Skeletal muscle satellite cell (primary cell): Measurements from ENCODE around the gene RABGAP1.

Experiments
- H3K27me3 ChIP-seq: 2 replicates; pipeline ENCODE4 v1.7.0; 2013; ENCODE audit warnings: low read length; ENCODE audit not compliant: control insufficient read depth, insufficient read depth
- H3K36me3 ChIP-seq: 2 replicates; pipeline ENCODE4 v1.7.0; 2013; ENCODE audit warnings: mild to moderate bottlenecking, control low read depth, low read length; ENCODE audit not compliant: insufficient read depth
- H3K4me1 ChIP-seq: 2 replicates; pipeline ENCODE4 v1.7.0; 2013; ENCODE audit warnings: low read length; ENCODE audit not compliant: control insufficient read depth, insufficient read depth
- H3K4me2 ChIP-seq: 2 replicates; pipeline ENCODE4 v1.7.0; 2013; ENCODE audit warnings: mild to moderate bottlenecking, low read length
- H3K4me3 ChIP-seq: 2 replicates; pipeline ENCODE4 v1.7.0; 2013; ENCODE audit warnings: low read length
- H3K9ac ChIP-seq: 2 replicates; pipeline ENCODE4 v1.7.0; 2013; ENCODE audit warnings: mild to moderate bottlenecking, low read depth, low read length, moderate library complexity
- H3K9me3 ChIP-seq: replicated peaks from 2 replicates; pipeline ENCODE4 v1.7.0; 2013; ENCODE audit warnings: mild to moderate bottlenecking, control low read depth, low read length

The RABGAP1 gene

GRCh38 chr9:122929796-122930354 lies 10.9 kb upstream of the RABGAP1 start:
- Histone ChIP-seq H3K27me3 (no peaks in the 10 kb centered on the region), H3K9me3 (no peaks in the 10 kb centered on the region), H3K4me3 (peak overlapping the region; percentile 81)

GRCh38 chr9:122930541-122931225 lies 10.1 kb upstream of the RABGAP1 start:
- H3K4me3 ChIP-seq, result peak overlapping the region; percentile 81
- H3K9ac ChIP-seq, result peak overlapping the region; percentile 93
- H3K36me3 ChIP-seq, result no peaks in the 10 kb centered on the region
- peak overlapping the region; percentile 82 for H3K4me2 ChIP-seq
- no peaks in the 10 kb centered on the region for H3K27me3 ChIP-seq
- peaks cover 9% of the 10 kb centered on the region for H3K4me1 ChIP-seq
- no peaks in the 10 kb centered on the region for H3K9me3 ChIP-seq

More at GRCh38 chr9:122929796-122930354, 10.9 kb upstream of the RABGAP1 start:
- peak overlapping the region; percentile 82 for H3K4me2 ChIP-seq
- H3K4me1 ChIP-seq, result peaks cover 9% of the 10 kb centered on the region
- no peak overlapping the region for H3K9ac ChIP-seq
- H3K36me3 ChIP-seq, result no peaks in the 10 kb centered on the region

GRCh38 chr9:122931226-122932121 lies 9.3 kb upstream of the RABGAP1 start, which contains the start of gene ZBTB26:
Gene ZBTB26, minus strand, starts transcription at chr9:122931512. Its CDS starts 11,578 bp downstream, at chr9:122919934.
- H3K36me3 ChIP-seq, result peaks cover 3% of the 10 kb centered on the region
- peak within 1 kb of the TSS; percentile 93 for H3K9ac ChIP-seq
- H3K27me3 ChIP-seq, result no peaks in the 10 kb centered on the region
- H3K9me3 ChIP-seq, result no peaks in the 10 kb centered on the region
- H3K4me3 ChIP-seq, result peak within 1 kb of the TSS; percentile 81
- peaks cover 9% of the 10 kb centered on the region for H3K4me1 ChIP-seq
- H3K4me2 ChIP-seq, result peak within 1 kb of the TSS; percentile 83

- Histone ChIP-seq H3K9ac (no peak overlapping the region), H3K4me1 (peaks cover 9% of the 10 kb centered on the region), H3K4me3 (no peak overlapping the region), H3K27me3 (no peaks in the 10 kb centered on the region), H3K9me3 (no peaks in the 10 kb centered on the region), H3K36me3 (peaks cover 13% of the 10 kb centered on the region), H3K4me2 (no peak overlapping the region)
These were observed 4.4 kb upstream of the RABGAP1 start for GRCh38 chr9:122936464-122936863.

- Histone ChIP-seq H3K4me2 (no peak overlapping the region), H3K36me3 (peaks cover 13% of the 10 kb centered on the region), H3K27me3 (no peaks in the 10 kb centered on the region), H3K4me3 (no peak overlapping the region), H3K4me1 (peaks cover 9% of the 10 kb centered on the region), H3K9ac (no peak overlapping the region), H3K9me3 (no peaks in the 10 kb centered on the region)
These were observed 3.9 kb upstream of the RABGAP1 start for GRCh38 chr9:122936883-122937282.

- peaks cover 13% of the 10 kb centered on the region for H3K36me3 ChIP-seq
- peaks cover 6% of the 10 kb centered on the region for H3K4me1 ChIP-seq
- no peaks in the 10 kb centered on the region for H3K27me3 ChIP-seq
- no peaks in the 10 kb centered on the region for H3K9me3 ChIP-seq
- no peak overlapping the region for H3K9ac ChIP-seq
- no peak overlapping the region for H3K4me3 ChIP-seq
- no peak overlapping the region for H3K4me2 ChIP-seq
These were observed 1.2 kb upstream of the RABGAP1 start for GRCh38 chr9:122939601-122940000.

- Histone ChIP-seq H3K9ac (peak overlapping the region; percentile 17), H3K27me3 (no peaks in the 10 kb centered on the region), H3K4me3 (peak overlapping the region; percentile 65)
These were observed 419 bp upstream of the RABGAP1 start for GRCh38 chr9:122940454-122940748.

GRCh38 chr9:122941582-122942234 lies 888 bp downstream of the RABGAP1 start:
- no peaks in the 10 kb centered on the region for H3K9me3 ChIP-seq
- peaks cover 6% of the 10 kb centered on the region for H3K4me1 ChIP-seq
- peaks cover 8% of the 10 kb centered on the region for H3K36me3 ChIP-seq
- H3K27me3 ChIP-seq, result no peaks in the 10 kb centered on the region
- peak overlapping the region; percentile 90 for H3K4me2 ChIP-seq
- peak overlapping the region; percentile 94 for H3K4me3 ChIP-seq
- H3K9ac ChIP-seq, result peak overlapping the region; percentile 91

More at GRCh38 chr9:122940454-122940748, 419 bp upstream of the RABGAP1 start:
- Histone ChIP-seq H3K4me2 (peak overlapping the region; percentile 79), H3K9me3 (no peaks in the 10 kb centered on the region), H3K4me1 (peaks cover 6% of the 10 kb centered on the region), H3K36me3 (peaks cover 13% of the 10 kb centered on the region)

- Histone ChIP-seq H3K9me3 (no peaks in the 10 kb centered on the region), H3K4me1 (peaks cover 4% of the 10 kb centered on the region), H3K4me2 (no peak overlapping the region), H3K4me3 (no peak overlapping the region), H3K36me3 (peaks cover 4% of the 10 kb centered on the region), H3K9ac (no peak overlapping the region), H3K27me3 (no peaks in the 10 kb centered on the region)
These were observed 4.4 kb downstream of the RABGAP1 start for GRCh38 chr9:122944960-122945888.

- no peak overlapping the region for H3K4me3 ChIP-seq
- H3K4me2 ChIP-seq, result no peak overlapping the region
- no peaks in the 10 kb centered on the region for H3K9me3 ChIP-seq
- H3K9ac ChIP-seq, result no peak overlapping the region
- no peaks in the 10 kb centered on the region for H3K4me1 ChIP-seq
- H3K36me3 ChIP-seq, result peaks cover 4% of the 10 kb centered on the region
- no peaks in the 10 kb centered on the region for H3K27me3 ChIP-seq
These were observed 5.7 kb downstream of the RABGAP1 start for GRCh38 chr9:122946461-122947005.
